ENCODE measurements around the gene MT1M.
"Not testable (repeated sequence)": the region's sequence is repeated elsewhere in the genome, so short reads cannot be mapped to it uniquely, and the experiment has no call there.

MT1M gene

DNA sequence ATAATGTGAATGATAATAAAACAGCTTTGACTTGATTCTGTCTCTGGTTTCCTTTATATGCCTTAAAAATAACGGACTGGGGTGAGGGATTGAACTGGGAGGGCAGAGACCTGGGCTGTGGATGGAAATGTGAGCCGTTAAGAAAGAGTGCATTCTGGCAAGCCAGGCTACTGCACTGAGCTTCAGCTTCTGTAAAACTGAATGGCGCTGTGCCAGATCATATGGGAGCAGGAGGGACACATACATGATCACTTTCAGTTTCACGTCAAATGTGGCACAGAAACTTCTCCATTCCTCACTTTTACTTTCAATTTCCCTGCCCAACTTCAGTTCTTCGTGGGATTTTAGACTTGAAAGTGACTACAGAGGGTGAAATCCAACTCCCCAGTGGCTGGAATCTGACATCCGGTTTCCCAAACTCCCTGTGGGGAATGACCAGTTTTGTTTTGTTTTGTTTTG, 23.0 kb upstream of the MT1M start:
- DNase-seq: peak; percentile 82

DNA sequence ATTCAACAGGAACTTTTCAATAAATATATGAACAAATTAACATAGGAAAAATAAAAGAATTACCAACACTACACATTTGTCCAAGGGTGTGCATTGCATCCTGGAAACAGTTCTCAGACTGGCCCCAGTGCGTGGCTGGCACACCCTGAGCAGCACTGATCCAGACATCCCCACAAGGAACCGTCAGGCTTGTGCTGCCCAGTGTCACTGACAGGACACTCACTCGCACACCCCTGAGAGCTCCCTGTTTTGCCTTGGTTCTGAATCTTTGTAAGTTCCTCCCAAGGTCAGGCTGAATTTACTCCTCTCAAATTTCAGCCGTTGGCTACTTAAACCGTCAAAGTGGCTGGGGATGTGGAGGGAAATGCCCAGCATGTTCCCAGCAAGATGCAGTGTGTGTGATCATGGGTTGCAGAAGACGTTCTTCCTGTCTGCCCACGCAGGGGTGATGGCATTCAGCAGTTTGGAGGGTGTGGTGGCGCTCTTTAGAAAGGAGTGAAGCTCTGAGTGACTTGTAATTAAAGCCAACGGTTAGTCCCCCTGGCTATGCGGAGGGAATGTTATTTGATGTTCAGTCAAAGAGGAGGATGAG, 22.3 kb upstream of the MT1M start:
- peak; percentile 69 for DNase-seq

DNA sequence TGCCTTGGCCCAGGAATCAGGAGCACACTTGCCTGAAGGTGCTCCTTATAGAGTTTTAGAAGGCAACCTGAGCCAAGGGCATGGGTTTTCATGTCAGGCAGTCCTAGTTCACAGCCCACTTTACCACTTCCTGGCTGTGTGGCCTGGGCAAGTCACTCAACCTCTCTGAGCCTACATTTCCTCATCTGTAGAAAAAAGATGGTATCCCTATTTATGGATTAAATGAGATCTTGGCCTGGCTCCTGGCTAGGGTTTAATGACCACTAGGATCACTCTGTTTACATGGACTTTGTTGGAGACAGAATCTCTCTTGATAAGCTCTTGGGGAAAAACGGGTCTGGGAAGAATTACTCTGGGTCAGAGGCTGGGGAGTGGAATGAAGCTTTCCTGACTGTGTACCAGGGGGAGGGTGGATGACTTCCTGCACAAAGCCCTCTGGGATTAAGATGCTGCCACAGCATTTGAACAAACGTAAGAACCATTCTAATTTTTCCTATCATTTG, 21.8 kb upstream of the MT1M start:
- DNase-seq: no peak

- no peak for DNase-seq
These were observed 21.1 kb upstream of the MT1M start for GRCh38 chr16:56611281-56611833.

DNA sequence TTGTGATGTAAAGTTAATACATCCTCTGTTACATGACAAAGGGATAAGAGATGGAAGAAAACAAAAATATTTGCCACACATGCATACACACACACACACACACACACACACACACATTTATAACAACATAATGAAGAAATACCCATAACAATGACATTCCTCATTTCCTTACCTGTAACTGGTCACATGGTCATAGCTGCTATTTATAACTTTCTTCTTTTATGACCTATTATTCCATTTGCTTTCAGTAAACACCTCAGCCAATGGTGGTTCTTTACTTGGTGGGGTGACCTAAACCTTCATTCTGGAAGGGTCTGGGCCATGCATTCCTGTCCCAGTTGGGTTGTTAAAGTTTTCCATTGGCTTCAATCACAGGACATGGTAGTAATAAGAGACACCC, 18.8 kb upstream of the MT1M start:
- DNase-seq: no peak

- no peak for DNase-seq
These were observed 17.9 kb upstream of the MT1M start for GRCh38 chr16:56614549-56614991.

DNA sequence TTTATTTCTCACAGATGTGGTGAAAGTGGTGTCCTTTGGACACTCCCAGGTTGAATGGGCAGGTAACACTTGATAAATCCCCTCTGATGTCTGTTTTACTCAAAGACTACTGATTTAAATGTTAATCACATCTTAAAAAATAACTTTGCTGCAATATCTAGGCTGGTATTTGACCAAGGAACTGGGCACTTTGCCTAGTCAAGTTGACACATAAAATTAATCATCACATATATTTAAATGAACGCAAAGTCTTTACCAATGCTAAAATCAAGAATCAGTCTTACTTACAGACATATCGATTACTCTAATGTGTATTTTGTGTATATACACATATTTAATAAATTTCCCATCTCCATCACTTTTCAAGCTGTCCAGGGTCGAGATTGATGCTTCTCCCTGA, 17.1 kb upstream of the MT1M start:
- no peak for DNase-seq

GRCh38 chr16:56616608-56617211, 15.7 kb upstream of the MT1M start:
- no peak for DNase-seq

DNA sequence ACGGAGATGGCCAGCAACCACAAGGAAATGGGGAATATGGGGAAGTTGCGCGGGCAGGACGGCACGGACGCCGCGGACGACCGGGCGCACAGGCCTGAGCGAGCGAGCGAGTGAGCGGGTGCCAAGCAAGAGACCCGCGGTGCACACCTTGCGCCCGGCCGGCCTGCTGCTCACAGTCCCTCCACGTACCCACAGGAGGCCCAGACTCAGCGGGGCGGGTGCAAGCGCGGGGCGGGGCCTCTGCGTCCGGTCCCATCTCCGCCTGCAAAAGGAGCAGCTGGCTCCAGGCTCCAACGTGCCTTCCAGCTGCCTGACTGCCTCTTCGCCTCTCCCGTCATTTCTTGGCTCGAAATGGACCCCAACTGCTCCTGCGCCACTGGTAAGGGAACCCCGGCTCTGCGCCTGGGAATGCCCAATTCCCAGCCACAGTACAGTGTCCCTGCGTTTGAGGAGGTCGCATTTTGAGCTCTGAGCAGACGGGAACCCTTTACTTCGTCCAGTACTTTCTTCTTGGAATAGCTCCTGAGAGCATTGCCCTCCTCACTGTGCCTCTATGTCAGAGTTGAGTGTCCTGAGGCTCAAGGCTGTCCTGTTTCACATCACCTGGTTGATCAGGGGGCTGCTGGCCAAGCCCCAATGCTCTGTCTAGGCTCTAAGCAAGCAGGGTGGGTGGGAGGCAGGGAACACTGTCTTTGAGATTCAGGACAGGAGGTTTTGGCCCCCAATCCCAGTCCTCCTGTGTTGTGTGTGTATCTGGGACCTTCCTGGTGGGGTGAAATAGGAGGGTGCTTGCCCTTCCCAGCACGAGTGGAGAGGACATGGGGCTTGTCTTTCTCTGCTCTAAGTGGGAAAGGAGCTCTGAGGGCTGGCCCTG, 15.0 kb upstream of the MT1M start:
- DNase-seq: peak; percentile 44

GRCh38 chr16:56618138-56618537, 14.3 kb upstream of the MT1M start:
- no peak for DNase-seq

DNA sequence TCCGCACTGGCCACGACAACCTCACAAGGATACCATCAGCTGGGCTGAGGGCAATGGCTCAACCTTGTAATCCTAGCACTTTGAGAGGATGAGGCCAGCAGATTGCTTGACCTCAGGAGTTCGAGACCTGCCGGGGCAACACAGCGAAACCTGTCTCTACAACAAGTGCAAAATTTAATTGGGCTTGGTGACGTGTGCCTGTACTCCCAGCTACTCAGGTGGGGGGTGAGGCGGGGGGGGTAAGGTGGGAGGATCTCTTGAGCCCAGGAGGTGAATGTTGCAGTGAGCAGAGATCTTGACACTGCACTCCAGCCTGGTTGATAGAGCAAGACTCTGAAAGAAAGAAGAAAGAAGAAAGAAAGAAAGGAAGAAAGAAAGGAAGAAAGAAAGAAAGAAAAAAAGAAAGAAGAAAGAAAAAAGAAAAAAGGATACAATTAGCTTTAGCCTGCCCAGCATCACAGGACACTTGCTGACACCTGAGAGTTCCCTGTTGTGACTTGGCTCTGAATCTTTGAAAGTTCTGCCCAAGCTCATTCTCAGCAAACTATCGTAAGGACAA, 12.0 kb upstream of the MT1M start:
- no peak for DNase-seq

DNA sequence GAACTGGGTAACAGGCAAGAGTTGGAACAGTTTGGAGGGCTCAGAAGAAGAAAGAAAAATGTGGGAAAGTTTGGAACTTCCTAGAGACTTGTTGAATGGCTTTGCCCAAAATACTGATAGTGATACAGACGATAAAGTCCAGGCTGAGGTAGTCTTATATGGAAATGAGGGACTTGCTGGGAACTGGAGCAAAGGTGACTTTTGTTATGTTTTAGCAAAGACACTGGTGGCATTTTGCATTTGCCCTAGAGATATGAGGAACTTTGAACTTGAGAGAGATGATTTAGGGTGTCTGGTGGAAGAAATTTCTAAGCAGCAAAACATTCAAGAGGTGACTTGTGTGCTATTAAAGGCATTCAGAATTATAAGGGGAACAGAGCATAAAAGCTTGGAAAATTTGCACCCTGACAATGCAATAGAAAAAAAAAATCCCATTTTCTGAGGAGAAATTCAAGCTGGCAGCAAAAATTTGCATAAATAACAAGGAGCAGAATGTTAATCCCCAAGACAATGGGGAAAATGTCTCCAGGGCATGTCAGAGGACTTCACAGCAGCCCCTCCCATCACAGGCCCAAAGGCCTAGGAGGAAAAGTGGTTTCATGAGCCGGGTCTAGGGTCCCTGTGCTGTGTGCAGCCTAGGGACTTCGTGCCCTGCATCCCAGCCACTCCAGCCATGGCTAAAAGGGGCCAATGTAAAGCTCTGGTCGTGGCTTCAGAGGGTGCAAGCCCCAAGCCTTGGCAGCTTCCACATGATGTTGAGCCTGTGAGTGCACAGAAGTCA, 10.6 kb upstream of the MT1M start:
- not testable (repeated sequence) for DNase-seq

DNA sequence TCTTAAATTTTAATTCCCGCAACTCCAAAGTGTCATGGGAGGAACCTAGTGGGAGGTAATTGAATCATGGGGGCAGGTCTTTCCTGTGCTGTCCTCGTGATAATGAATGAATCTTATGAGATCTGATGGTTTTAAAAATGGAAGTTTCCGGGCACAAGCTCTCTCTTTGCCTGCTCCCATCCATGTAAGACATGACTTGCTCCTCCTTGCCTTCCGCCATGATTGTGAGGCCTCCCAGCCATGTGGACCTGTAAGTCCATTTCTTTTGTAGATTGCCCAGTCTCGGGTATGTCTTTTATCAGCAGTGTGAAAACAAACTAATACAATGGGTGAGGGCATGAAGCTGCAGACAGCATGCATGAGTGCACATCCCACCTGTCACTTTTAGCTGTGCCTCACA, 9.3 kb upstream of the MT1M start:
- DNase-seq: not testable (repeated sequence)

- no peak for DNase-seq
These were observed 8.8 kb upstream of the MT1M start for GRCh38 chr16:56623637-56624036.

DNA sequence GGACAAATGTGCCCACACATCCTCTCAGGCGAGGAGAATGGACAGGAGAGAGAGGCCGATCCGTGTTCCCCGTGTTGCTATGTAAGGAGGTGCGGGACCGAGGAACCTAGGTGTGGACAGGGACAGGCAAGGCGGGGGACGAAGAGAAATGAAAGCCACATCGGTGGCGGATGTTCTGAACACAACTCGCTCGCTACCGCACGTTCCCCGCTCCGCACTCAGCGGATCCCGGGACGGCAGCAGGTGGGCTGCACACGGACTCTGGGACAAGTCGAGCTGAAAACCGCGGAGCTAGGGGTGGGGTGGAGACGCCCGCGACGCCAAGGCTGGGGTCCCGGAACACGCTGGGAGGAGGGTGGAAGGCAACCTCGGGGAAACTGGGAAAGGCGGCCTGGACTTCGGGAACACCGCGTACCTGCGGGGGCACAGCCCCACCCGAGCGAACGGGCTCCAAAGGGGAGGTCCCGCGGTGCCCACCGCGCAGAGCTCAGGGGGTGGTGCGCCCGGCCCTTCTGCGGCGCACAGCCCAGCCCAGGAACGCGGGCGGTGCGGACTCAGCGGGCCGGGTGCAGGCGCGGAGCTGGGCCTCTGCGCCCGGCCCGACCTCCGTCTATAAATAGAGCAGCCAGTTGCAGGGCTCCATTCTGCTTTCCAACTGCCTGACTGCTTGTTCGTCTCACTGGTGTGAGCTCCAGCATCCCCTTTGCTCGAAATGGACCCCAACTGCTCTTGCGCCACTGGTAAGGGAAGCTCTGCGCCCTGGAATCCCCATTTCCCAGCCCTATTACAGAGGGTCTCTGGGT, 7.1 kb upstream of the MT1M start, which contains the start of gene MT1E:
Gene MT1E (plus strand): TSS at position 642 of the 803 bp plus-strand sequence. CDS start 71 bp downstream, at position 713.
- DNase-seq: peak; percentile 21

DNA sequence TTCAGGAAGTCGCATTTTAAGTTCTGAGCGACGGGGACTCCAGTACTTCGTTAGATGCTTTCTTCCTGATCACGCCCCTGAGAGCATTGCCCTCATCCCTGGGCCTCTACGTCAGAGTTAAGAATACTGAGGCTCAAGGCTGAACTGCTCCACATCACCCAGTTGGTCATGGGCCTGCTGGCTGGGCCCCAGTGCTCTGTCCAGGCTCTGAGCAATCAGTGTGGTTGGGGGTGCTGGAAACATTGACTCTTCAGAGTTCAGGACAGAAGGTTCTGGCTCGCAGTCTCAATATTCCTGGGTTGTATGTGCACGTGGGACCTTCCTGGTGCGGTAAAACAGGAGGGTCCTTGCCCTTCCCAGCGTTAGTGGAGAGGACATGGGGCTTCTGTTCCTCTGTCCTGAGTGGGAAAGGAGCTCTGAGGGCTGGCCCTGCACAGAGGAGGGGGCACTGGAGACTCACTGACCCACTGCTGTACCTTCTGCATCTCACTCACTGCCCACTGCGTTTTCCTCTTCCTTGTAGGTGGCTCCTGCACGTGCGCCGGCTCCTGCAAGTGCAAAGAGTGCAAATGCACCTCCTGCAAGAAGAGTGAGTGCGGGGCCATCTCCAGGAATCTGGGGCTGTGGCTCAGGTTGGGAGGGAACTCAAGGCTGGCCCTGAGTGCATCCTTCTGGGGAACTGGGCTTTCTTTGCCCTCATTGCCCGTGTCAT, 6.4 kb upstream of the MT1M start:
- no peak for DNase-seq

GRCh38 chr16:56626685-56627084, 5.8 kb upstream of the MT1M start:
- no peak for DNase-seq

GRCh38 chr16:56628486-56629350, 3.7 kb upstream of the MT1M start:
- DNase-seq: no peak

DNA sequence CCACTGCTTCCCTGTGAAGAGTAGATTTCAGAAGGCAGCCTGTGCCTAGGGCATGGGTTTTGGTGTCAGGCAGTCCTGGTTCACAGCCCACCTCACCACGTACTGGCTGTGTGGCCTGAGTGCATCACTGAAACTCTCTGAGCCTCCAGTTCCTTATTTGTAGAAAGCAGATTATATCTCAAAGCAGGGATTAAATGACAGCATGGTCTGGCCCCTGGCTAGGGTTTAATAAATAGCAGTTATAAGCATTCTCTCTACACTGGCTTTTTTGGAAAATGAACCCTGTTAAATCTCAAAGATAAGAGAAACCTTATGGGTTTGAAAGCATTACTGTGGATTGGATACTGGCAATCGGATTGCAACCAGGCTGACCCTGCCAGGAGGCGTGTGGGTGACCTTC, 2.9 kb upstream of the MT1M start:
- DNase-seq: no peak

DNA sequence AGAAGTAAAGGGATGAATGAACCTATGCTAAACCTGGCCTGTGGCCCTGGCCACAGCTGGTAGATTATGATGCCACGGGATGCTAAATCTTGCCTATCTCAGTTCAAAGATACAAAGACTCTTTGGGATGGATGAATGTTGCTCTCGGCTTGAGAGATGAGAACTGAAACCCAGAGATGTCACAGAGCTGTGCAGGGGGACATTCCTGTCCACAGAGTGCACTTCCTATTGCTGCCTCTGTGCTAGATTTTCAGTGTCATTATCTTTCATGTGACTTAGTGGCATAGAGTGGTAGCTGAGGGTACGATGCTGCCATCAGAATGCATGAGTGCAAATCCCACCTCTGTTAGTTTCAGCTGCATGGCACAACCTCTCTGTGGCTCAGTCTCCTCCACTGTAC, 2.3 kb upstream of the MT1M start:
- DNase-seq: no peak
